Measurements from ENCODE around the gene ERP27.

The ERP27 gene

GRCh38 chr12:14931791-14932560, 6.4 kb downstream of the ERP27 start:
- FAIRE-seq = no peak
- DNase-seq (ENCODE audit: insufficient read length) = no peak
- TF ChIP-seq POLR2A (IDR thresholded peaks at IDR 0.05; ENCODE audit: low read depth, low read length) (no peak), TAF1 (IDR thresholded peaks at IDR 0.05; ENCODE audit: borderline replicate concordance, low read depth, low read length) (no peak), POLR2AphosphoS5 (IDR thresholded peaks at IDR 0.05; ENCODE audit: low read depth, low read length) (no peak)

- no peak for FAIRE-seq
- TF ChIP-seq POLR2AphosphoS5 (IDR thresholded peaks at IDR 0.05; ENCODE audit: low read depth, low read length) (no peak), POLR2A (IDR thresholded peaks at IDR 0.05; ENCODE audit: low read depth, low read length) (no peak)
- DNase-seq (ENCODE audit: insufficient read length) = no peak
These were observed 7.0 kb downstream of the ERP27 start for GRCh38 chr12:14931359-14931758.

- TF ChIP-seq POLR2AphosphoS5 (IDR thresholded peaks at IDR 0.05; ENCODE audit: low read depth, low read length) (no peak), POLR2A (IDR thresholded peaks at IDR 0.05; ENCODE audit: low read depth, low read length) (no peak), TAF1 (IDR thresholded peaks at IDR 0.05; ENCODE audit: borderline replicate concordance, low read depth, low read length) (no peak)
- FAIRE-seq (no peak), DNase-seq (ENCODE audit: insufficient read length) (no peak)
These were observed 8.0 kb downstream of the ERP27 start for GRCh38 chr12:14930299-14930698.

GRCh38 chr12:14928931-14929330, 9.4 kb downstream of the ERP27 start:
- FAIRE-seq = no peak
- TF ChIP-seq POLR2AphosphoS5 (IDR thresholded peaks at IDR 0.05; ENCODE audit: low read depth, low read length) (no peak), POLR2A (IDR thresholded peaks at IDR 0.05; ENCODE audit: low read depth, low read length) (no peak), TAF1 (IDR thresholded peaks at IDR 0.05; ENCODE audit: borderline replicate concordance, low read depth, low read length) (no peak)
- DNase-seq (ENCODE audit: insufficient read length) = no peak

GRCh38 chr12:14927267-14927666, 11.1 kb downstream of the ERP27 start:
- TF ChIP-seq POLR2A (IDR thresholded peaks at IDR 0.05; ENCODE audit: low read depth, low read length) = no peak
- no peak for TF ChIP-seq POLR2AphosphoS5 (IDR thresholded peaks at IDR 0.05; ENCODE audit: low read depth, low read length)
- TF ChIP-seq TAF1 (IDR thresholded peaks at IDR 0.05; ENCODE audit: borderline replicate concordance, low read depth, low read length) = no peak
- DNase-seq (ENCODE audit: insufficient read length) (no peak), FAIRE-seq (no peak)

GRCh38 chr12:14924541-14924940, 13.8 kb downstream of the ERP27 start:
- TF ChIP-seq TAF1 (IDR thresholded peaks at IDR 0.05; ENCODE audit: borderline replicate concordance, low read depth, low read length) (no peak), POLR2A (IDR thresholded peaks at IDR 0.05; ENCODE audit: low read depth, low read length) (no peak), POLR2AphosphoS5 (IDR thresholded peaks at IDR 0.05; ENCODE audit: low read depth, low read length) (no peak)
- FAIRE-seq (no peak), DNase-seq (ENCODE audit: insufficient read length) (no peak)

- no peak for FAIRE-seq
- no peak for TF ChIP-seq POLR2A (IDR thresholded peaks at IDR 0.05; ENCODE audit: low read depth, low read length)
- no peak for TF ChIP-seq POLR2AphosphoS5 (IDR thresholded peaks at IDR 0.05; ENCODE audit: low read depth, low read length)
- TF ChIP-seq TAF1 (IDR thresholded peaks at IDR 0.05; ENCODE audit: borderline replicate concordance, low read depth, low read length) = no peak
- no peak for DNase-seq (ENCODE audit: insufficient read length)
These were observed 14.4 kb downstream of the ERP27 start for GRCh38 chr12:14923944-14924343.

- peak; percentile 42 for FAIRE-seq
These were observed 17.1 kb downstream of the ERP27 start for GRCh38 chr12:14921218-14921617.

GRCh38 chr12:14920475-14921126, 17.7 kb downstream of the ERP27 start:
- TF ChIP-seq POLR2A (IDR thresholded peaks at IDR 0.05; ENCODE audit: low read depth, low read length) (no peak), TAF1 (IDR thresholded peaks at IDR 0.05; ENCODE audit: borderline replicate concordance, low read depth, low read length) (no peak), POLR2AphosphoS5 (IDR thresholded peaks at IDR 0.05; ENCODE audit: low read depth, low read length) (no peak)
- DNase-seq (ENCODE audit: insufficient read length) (no peak), FAIRE-seq (peak; percentile 27)

More at GRCh38 chr12:14921218-14921617, 17.1 kb downstream of the ERP27 start:
- TF ChIP-seq POLR2A (IDR thresholded peaks at IDR 0.05; ENCODE audit: low read depth, low read length) (no peak), POLR2AphosphoS5 (IDR thresholded peaks at IDR 0.05; ENCODE audit: low read depth, low read length) (no peak), TAF1 (IDR thresholded peaks at IDR 0.05; ENCODE audit: borderline replicate concordance, low read depth, low read length) (no peak)
- no peak for DNase-seq (ENCODE audit: insufficient read length)

GRCh38 chr12:14919455-14919854, 18.9 kb downstream of the ERP27 start:
- DNase-seq (ENCODE audit: insufficient read length) = no peak
- no peak for TF ChIP-seq POLR2A (IDR thresholded peaks at IDR 0.05; ENCODE audit: low read depth, low read length)
- no peak for TF ChIP-seq POLR2AphosphoS5 (IDR thresholded peaks at IDR 0.05; ENCODE audit: low read depth, low read length)
- TF ChIP-seq TAF1 (IDR thresholded peaks at IDR 0.05; ENCODE audit: borderline replicate concordance, low read depth, low read length) = no peak
- no peak for FAIRE-seq

GRCh38 chr12:14915736-14916135, 22.6 kb downstream of the ERP27 start:
- DNase-seq (ENCODE audit: insufficient read length) (no peak), FAIRE-seq (no peak)
- no peak for TF ChIP-seq POLR2AphosphoS5 (IDR thresholded peaks at IDR 0.05; ENCODE audit: low read depth, low read length)
- no peak for TF ChIP-seq POLR2A (IDR thresholded peaks at IDR 0.05; ENCODE audit: low read depth, low read length)
- TF ChIP-seq TAF1 (IDR thresholded peaks at IDR 0.05; ENCODE audit: borderline replicate concordance, low read depth, low read length) = no peak

GRCh38 chr12:14913381-14913781, 25.0 kb downstream of the ERP27 start:
- FAIRE-seq (no peak), DNase-seq (ENCODE audit: insufficient read length) (no peak)
- TF ChIP-seq TAF1 (IDR thresholded peaks at IDR 0.05; ENCODE audit: borderline replicate concordance, low read depth, low read length) (no peak), POLR2AphosphoS5 (IDR thresholded peaks at IDR 0.05; ENCODE audit: low read depth, low read length) (no peak), POLR2A (IDR thresholded peaks at IDR 0.05; ENCODE audit: low read depth, low read length) (no peak)
